Measurements from ENCODE around the gene APOBEC3B.
"Not testable (repeated sequence)": the region's sequence is repeated elsewhere in the genome, so short reads cannot be mapped to it uniquely, and the experiment has no call there.

The APOBEC3B gene

GRCh38 chr22:39039306-39040126 is 57.4 kb downstream of the APOBEC3B start:
- DNase-seq, result no peak

DNA sequence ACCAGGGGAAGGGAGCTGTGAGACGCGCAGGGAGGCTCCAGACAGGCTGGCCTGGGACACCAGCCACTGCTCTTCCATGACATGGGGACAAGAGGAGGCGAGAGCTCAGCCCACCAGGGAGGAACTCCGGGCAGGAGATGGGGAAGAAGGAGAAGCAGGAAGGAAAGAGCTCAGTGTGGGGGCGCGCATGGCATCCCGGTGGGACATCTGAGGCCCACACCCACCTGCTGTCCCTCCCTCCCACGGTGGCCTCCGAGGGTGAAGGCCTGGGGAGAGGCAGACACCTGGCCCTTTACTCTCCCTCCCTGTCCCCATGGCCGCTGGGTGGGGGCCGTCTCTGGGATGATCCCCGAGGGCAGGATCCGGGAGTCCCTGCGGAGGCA is 58.0 kb downstream of the APOBEC3B start:
- DNase-seq, result not testable (repeated sequence)

- DNase-seq, result peak; percentile 53 to 67
Observed at GRCh38 chr22:39040538-39041296, 58.6 kb downstream of the APOBEC3B start, which contains the start of gene APOBEC3F. Gene APOBEC3F, plus strand, starts transcription at chr22:39040864. Its CDS starts 97 bp downstream, at chr22:39040961.

GRCh38 chr22:39041908-39042307 is 59.8 kb downstream of the APOBEC3B start:
- DNase-seq, result no peak
